SK-N-SH (cell line): ENCODE results near the gene MUS81. TPM values are rescaled to one million over a fixed set of nuclear protein-coding genes. Genes with fewer than 3 reads are reported as not detected.

ENCODE experiments used
- CTCF ChIA-PET: fragments of 300-600, 350-600 bp; formaldehyde crosslinking; extraction: SDS; loops from one replicate; lab custom pipeline; 2021; lab: Yijun Ruan, JAX
- POLR2A ChIA-PET: fragments of 350-600 bp; sonication (Branson Sonifier 250); formaldehyde crosslinking; extraction: SDS; loops from one replicate; lab custom pipeline; 2020; ENCODE audit warnings: antibody characterized with exemption, inconsistent platforms; lab: Yijun Ruan, JAX
- DNase-seq: peaks from one replicate; pipeline ENCODE4 v3.0.0; 2012
- H2AFZ ChIP-seq: fragments of 200-600 bp; sonication (generic); 2 replicates; pipeline ENCODE4 v1.8.1; 2016; ENCODE audit warnings: antibody characterized with exemption, mild to moderate bottlenecking, low read depth
- H3F3A ChIP-seq: fragments of 200-600 bp; sonication (generic); replicated peaks from 2 replicates; pipeline ENCODE3; 2016; ENCODE audit warnings: antibody characterized with exemption, mild to moderate bottlenecking; ENCODE audit not compliant: insufficient read depth
- H3K27ac ChIP-seq, 2 experiments: fragments of 200-500 bp in 1 of 2; fragments of 200-600 bp in 1 of 2; sonication (Bioruptor generic) in 1 of 2; sonication (generic), shearing (Covaris generic) in 1 of 2; 2 replicates each; pipeline versions ENCODE4 v1.5.1 to v1.6.1; 2014 to 2016; ENCODE audit warnings: low read depth in 2 of 2, inconsistent platforms in 1 of 2, low read length in 1 of 2, mild to moderate bottlenecking in 1 of 2, mixed read lengths in 1 of 2
- H3K27me3 ChIP-seq: fragments of 200-600 bp; sonication (generic), shearing (Covaris generic); 2 replicates; pipeline ENCODE4 v1.6.1; 2016; ENCODE audit warnings: mixed run types; ENCODE audit not compliant: insufficient read depth
- H3K36me3 ChIP-seq, 2 experiments: fragments of 200-500 bp in 1 of 2; fragments of 200-600 bp in 1 of 2; sonication (Bioruptor generic) in 1 of 2; sonication (generic) in 1 of 2; replicated peaks in 1 of 2; 2 replicates each; pipeline versions ENCODE3 to v1.5.1; 2014 to 2016; ENCODE audit warnings: low read length in 1 of 2, mild to moderate bottlenecking in 1 of 2; ENCODE audit not compliant: insufficient read depth in 2 of 2, control insufficient read depth in 1 of 2
- H3K4me1 ChIP-seq, 2 experiments: fragments of 200-500 bp in 1 of 2; fragments of 200-600 bp in 1 of 2; sonication (Bioruptor generic) in 1 of 2; sonication (generic), shearing (Covaris generic) in 1 of 2; 2 replicates each; pipeline versions ENCODE4 v1.5.1 to v1.6.1; 2014 to 2016; ENCODE audit warnings: low read depth in 1 of 2, low read length in 1 of 2, mixed run types in 1 of 2; ENCODE audit not compliant: insufficient read depth in 2 of 2, control insufficient read depth in 1 of 2
- H3K4me2 ChIP-seq: fragments of 200-600 bp; sonication (generic), shearing (Covaris generic); 2 replicates; pipeline ENCODE4 v1.6.1; 2017; ENCODE audit warnings: mixed run types
- H3K4me3 ChIP-seq, 2 experiments: fragments of 200-500 bp in 1 of 2; fragments of 200-600 bp in 1 of 2; sonication (Bioruptor generic) in 1 of 2; sonication (generic), shearing (Covaris generic) in 1 of 2; 2 replicates each; pipeline versions ENCODE4 v1.5.1 to v1.8.1; 2014 to 2016; ENCODE audit warnings: low read depth in 2 of 2, inconsistent platforms in 1 of 2, low read length in 1 of 2, mild to moderate bottlenecking in 1 of 2, mixed read lengths in 1 of 2, moderate library complexity in 1 of 2
- H3K79me2 ChIP-seq: fragments of 200-600 bp; sonication (generic); 2 replicates; pipeline ENCODE4 v1.8.1; 2017; ENCODE audit warnings: mild to moderate bottlenecking; ENCODE audit not compliant: insufficient read depth
- H3K9ac ChIP-seq: fragments of 200-600 bp; sonication (generic); 2 replicates; pipeline ENCODE4 v1.6.1; 2017; ENCODE audit warnings: mixed run types
- H3K9me2 ChIP-seq: fragments of 200-600 bp; sonication (generic); 2 replicates; pipeline ENCODE4 v1.6.1; 2017; ENCODE audit warnings: mixed run types
- H3K9me3 ChIP-seq: fragments of 200-600 bp; sonication (generic); 2 replicates; pipeline ENCODE4 v1.6.1; 2017; ENCODE audit warnings: mixed run types, mild to moderate bottlenecking, moderate library complexity
- H4K20me1 ChIP-seq: fragments of 200-600 bp; sonication (generic); 2 replicates; pipeline ENCODE4 v1.6.1; 2017; ENCODE audit warnings: mild to moderate bottlenecking, mixed run types; ENCODE audit not compliant: insufficient read depth
- EP300 ChIP-seq, 2 experiments: IDR thresholded peaks; 2 replicates each; pipeline versions ENCODE4 v1.4.0 to v1.6.1; 2012; ENCODE audit warnings: borderline replicate concordance in 1 of 2, low read depth in 1 of 2, low read length in 1 of 2
- FOSL2 ChIP-seq: IDR thresholded peaks from 2 replicates; pipeline ENCODE4 v1.4.0; 2012; ENCODE audit warnings: low read depth, mild to moderate bottlenecking, moderate library complexity, borderline replicate concordance
- GATA2 ChIP-seq: sonication (generic); formaldehyde crosslinking; IDR thresholded peaks from 2 replicates; pipeline ENCODE4 v1.5.0; 2020; ENCODE audit warnings: mild to moderate bottlenecking, missing genetic modification reagents
- NFIC ChIP-seq: IDR thresholded peaks from 2 replicates; pipeline ENCODE4 v1.4.0; 2012; ENCODE audit warnings: borderline replicate concordance
- PBX3 ChIP-seq: IDR thresholded peaks from 2 replicates; pipeline ENCODE4; 2012
- RAD21 ChIP-seq: IDR thresholded peaks from 2 replicates; pipeline ENCODE4 v1.6.1; 2012; ENCODE audit warnings: mild to moderate bottlenecking, low read length
- RCOR1 ChIP-seq: fragments of 150-350 bp; IDR thresholded peaks from 2 replicates; pipeline ENCODE4 v1.6.1; 2017; ENCODE audit warnings: antibody characterized with exemption, low read length
- RFX5 ChIP-seq: IDR thresholded peaks from 2 replicates; pipeline ENCODE4 v1.6.1; 2012; ENCODE audit warnings: mild to moderate bottlenecking, improper control_type of control experiment, low read length
- SMC3 ChIP-seq: IDR thresholded peaks from 2 replicates; pipeline ENCODE4 v1.6.1; 2012; ENCODE audit warnings: low read depth, low read length, improper control_type of control experiment
- TAF1 ChIP-seq: IDR thresholded peaks from 2 replicates; pipeline ENCODE4 v1.6.1; 2012; ENCODE audit warnings: low read depth, mild to moderate bottlenecking, low read length, moderate library complexity, borderline replicate concordance
- USF2 ChIP-seq: fragments of 150-350 bp; IDR thresholded peaks from 2 replicates; pipeline ENCODE4 v1.6.1; 2017; ENCODE audit warnings: antibody characterized with exemption, low read length, low read depth, borderline replicate concordance
- YY1 ChIP-seq: IDR thresholded peaks from 2 replicates; pipeline ENCODE4 v1.4.0; 2012; ENCODE audit warnings: low read depth, mild to moderate bottlenecking
- WGBS: methylation state at CpG from one replicate; pipeline ENCODE4 v1.1.6; 2017; ENCODE audit warnings: low lambda C conversion rate; 5-methylcytosine and 5-hydroxymethylcytosine counted together
- polyA plus RNA-seq, 3 experiments: library from polyadenylated mRNA; depleted of rRNA; stranded (reverse); fragments of >200 nt; gene quantifications; 2 replicates each; pipeline ENCODE4 v1.2.3, GENCODE V29; 2012
- TF ChIP-seq, protein P1 (sequence below): fragments of 200-600 bp; sonication (generic); IDR thresholded peaks from 2 replicates; pipeline ENCODE4 v1.6.1; 2017; ENCODE audit warnings: antibody characterized with exemption, mild to moderate bottlenecking, moderate library complexity
- TF ChIP-seq, protein P2 (sequence below): IDR thresholded peaks from 2 replicates; pipeline ENCODE4 v1.4.0; 2012; ENCODE audit warnings: low read depth
- TF ChIP-seq, protein P3 (sequence below): IDR thresholded peaks from 2 replicates; pipeline ENCODE4 v1.4.0; 2012; ENCODE audit warnings: low read depth, borderline replicate concordance
- TF ChIP-seq, protein P4 (sequence below): IDR thresholded peaks from 2 replicates; pipeline ENCODE4 v1.6.1; 2012; ENCODE audit warnings: mild to moderate bottlenecking, low read depth, low read length, moderate library complexity
- TF ChIP-seq, protein P5 (sequence below): fragments of 150-350 bp; IDR thresholded peaks from 2 replicates; pipeline ENCODE4 v1.6.1; 2016; ENCODE audit warnings: mild to moderate bottlenecking, low read depth, low read length

MUS81 gene
- polyA plus RNA-seq, 1 of the 3 experiments (the other 2 are of a cell fraction) = 58.2 TPM

GRCh38 chr11:65862191-65862735 is 2.0 kb downstream of the MUS81 start (continued):
- TF ChIP-seq USF2 (no peak), RAD21 (no peak), FOSL2 (no peak), EP300 (IDR thresholded peaks at IDR 0.05; ENCODE audit: borderline replicate concordance in 1 of 2, low read depth in 1 of 2, low read length in 1 of 2) (no peak), RCOR1 (no peak), GATA2 (CRISPR knock-in tag) (no peak), YY1 (no peak), SMC3 (no peak)
- TF ChIP-seq, protein P1, sequence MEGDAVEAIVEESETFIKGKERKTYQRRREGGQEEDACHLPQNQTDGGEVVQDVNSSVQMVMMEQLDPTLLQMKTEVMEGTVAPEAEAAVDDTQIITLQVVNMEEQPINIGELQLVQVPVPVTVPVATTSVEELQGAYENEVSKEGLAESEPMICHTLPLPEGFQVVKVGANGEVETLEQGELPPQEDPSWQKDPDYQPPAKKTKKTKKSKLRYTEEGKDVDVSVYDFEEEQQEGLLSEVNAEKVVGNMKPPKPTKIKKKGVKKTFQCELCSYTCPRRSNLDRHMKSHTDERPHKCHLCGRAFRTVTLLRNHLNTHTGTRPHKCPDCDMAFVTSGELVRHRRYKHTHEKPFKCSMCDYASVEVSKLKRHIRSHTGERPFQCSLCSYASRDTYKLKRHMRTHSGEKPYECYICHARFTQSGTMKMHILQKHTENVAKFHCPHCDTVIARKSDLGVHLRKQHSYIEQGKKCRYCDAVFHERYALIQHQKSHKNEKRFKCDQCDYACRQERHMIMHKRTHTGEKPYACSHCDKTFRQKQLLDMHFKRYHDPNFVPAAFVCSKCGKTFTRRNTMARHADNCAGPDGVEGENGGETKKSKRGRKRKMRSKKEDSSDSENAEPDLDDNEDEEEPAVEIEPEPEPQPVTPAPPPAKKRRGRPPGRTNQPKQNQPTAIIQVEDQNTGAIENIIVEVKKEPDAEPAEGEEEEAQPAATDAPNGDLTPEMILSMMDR = no peak

GRCh38 chr11:65862941-65863888 is 3.0 kb downstream of the MUS81 start:
- no peak for DNase-seq
- Histone ChIP-seq H4K20me1 (no peaks in the 10 kb centered on the region; the same call in 1 of the 2 replicates), H3F3A (peaks cover 54% of the 10 kb centered on the region), H3K9me2 (no peaks in the 10 kb centered on the region), H3K27ac (no peak overlapping the region), H3K36me3 (peaks cover 37 to 64% of the 10 kb centered on the region in 2 experiments), H2AFZ (no peak overlapping the region), H3K9me3 (no peaks in the 10 kb centered on the region), H3K9ac (no peak overlapping the region), H3K4me2 (no peak overlapping the region), H3K27me3 (no peaks in the 10 kb centered on the region), H3K4me3 (no peak overlapping the region), H3K79me2 (peaks cover 45% of the 10 kb centered on the region), H3K4me1 (peaks cover 10 to 21% of the 10 kb centered on the region in 2 experiments)
- ChIA-PET CTCF (interaction anchor here (5.7 to 18.4 kb wide), 2 partner anchors 8 to 22 kb away, joined by 89 to 374 read pairs; partner anchors contain the start of genes CCDC85B, CTSW, EFEMP2 and FIBP), POLR2A (interaction anchor here (1.3 to 1.6 kb wide), 3 partner anchors 9 to 25 kb away, joined by 3 to 11 read pairs (median 3); partner anchors contain the start of genes EFEMP2 and FIBP)
- 85% methylated on average over 8 of the region's 24 CpGs for WGBS
- no peak for TF ChIP-seq TAF1
- TF ChIP-seq EP300 (IDR thresholded peaks at IDR 0.05; ENCODE audit: borderline replicate concordance in 1 of 2, low read depth in 1 of 2, low read length in 1 of 2) = no peak
- TF ChIP-seq, protein P2, sequence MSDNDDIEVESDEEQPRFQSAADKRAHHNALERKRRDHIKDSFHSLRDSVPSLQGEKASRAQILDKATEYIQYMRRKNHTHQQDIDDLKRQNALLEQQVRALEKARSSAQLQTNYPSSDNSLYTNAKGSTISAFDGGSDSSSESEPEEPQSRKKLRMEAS = no peak
- TF ChIP-seq YY1 = no peak
- no peak for TF ChIP-seq NFIC
- no peak for TF ChIP-seq PBX3
- TF ChIP-seq, protein P3, sequence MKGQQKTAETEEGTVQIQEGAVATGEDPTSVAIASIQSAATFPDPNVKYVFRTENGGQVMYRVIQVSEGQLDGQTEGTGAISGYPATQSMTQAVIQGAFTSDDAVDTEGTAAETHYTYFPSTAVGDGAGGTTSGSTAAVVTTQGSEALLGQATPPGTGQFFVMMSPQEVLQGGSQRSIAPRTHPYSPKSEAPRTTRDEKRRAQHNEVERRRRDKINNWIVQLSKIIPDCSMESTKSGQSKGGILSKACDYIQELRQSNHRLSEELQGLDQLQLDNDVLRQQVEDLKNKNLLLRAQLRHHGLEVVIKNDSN = no peak
- TF ChIP-seq RCOR1 = no peak
- TF ChIP-seq, protein P4, sequence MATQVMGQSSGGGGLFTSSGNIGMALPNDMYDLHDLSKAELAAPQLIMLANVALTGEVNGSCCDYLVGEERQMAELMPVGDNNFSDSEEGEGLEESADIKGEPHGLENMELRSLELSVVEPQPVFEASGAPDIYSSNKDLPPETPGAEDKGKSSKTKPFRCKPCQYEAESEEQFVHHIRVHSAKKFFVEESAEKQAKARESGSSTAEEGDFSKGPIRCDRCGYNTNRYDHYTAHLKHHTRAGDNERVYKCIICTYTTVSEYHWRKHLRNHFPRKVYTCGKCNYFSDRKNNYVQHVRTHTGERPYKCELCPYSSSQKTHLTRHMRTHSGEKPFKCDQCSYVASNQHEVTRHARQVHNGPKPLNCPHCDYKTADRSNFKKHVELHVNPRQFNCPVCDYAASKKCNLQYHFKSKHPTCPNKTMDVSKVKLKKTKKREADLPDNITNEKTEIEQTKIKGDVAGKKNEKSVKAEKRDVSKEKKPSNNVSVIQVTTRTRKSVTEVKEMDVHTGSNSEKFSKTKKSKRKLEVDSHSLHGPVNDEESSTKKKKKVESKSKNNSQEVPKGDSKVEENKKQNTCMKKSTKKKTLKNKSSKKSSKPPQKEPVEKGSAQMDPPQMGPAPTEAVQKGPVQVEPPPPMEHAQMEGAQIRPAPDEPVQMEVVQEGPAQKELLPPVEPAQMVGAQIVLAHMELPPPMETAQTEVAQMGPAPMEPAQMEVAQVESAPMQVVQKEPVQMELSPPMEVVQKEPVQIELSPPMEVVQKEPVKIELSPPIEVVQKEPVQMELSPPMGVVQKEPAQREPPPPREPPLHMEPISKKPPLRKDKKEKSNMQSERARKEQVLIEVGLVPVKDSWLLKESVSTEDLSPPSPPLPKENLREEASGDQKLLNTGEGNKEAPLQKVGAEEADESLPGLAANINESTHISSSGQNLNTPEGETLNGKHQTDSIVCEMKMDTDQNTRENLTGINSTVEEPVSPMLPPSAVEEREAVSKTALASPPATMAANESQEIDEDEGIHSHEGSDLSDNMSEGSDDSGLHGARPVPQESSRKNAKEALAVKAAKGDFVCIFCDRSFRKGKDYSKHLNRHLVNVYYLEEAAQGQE = no peak
- TF ChIP-seq, protein P5, sequence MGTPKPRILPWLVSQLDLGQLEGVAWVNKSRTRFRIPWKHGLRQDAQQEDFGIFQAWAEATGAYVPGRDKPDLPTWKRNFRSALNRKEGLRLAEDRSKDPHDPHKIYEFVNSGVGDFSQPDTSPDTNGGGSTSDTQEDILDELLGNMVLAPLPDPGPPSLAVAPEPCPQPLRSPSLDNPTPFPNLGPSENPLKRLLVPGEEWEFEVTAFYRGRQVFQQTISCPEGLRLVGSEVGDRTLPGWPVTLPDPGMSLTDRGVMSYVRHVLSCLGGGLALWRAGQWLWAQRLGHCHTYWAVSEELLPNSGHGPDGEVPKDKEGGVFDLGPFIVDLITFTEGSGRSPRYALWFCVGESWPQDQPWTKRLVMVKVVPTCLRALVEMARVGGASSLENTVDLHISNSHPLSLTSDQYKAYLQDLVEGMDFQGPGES = no peak
- TF ChIP-seq RFX5 = no peak
